Measurements from ENCODE around the gene ZNF768. TPM values are rescaled to one million over a fixed set of nuclear protein-coding genes. Genes with fewer than 3 reads are reported as not detected.
"Not testable (repeated sequence)": the region's sequence is repeated elsewhere in the genome, so short reads cannot be mapped to it uniquely, and the experiment has no call there.

ZNF768 gene
- total RNA-seq, 1 experiment from 2014 or later: 43.7 TPM

DNA sequence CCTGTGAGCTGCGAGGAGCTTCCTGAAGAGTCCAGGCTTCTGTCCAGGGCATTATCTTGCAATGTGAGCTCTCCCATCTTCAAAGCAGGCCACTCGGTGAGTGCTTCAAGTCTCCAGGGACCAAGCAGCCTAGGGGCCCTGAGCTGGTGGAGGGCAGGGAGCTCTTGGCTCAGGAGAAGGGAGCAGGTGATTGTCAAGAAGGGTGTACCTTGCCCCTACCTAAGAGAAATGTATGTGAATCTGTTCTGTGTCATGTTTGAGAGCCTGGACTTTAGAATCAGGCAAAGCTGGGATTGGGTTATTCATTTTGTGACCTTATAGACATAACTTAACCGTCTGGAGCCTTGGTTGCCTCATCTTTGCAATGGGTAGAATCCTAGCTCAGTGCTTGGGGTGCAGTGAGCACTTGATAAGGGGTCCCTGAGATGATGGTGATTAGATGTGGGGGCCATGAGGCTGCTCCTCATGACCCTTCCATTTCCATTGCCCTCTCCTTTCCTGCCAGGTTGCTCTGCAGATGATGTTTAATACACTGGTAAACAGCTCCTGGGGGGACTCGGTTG, 15.9 kb downstream of the ZNF768 start:
- no peak for DNase-seq (ENCODE audit: low spot score)

- DNase-seq (ENCODE audit: low spot score): no peak
These were observed 17.1 kb downstream of the ZNF768 start for GRCh38 chr16:30509081-30509765.

- no peak for DNase-seq (ENCODE audit: low spot score)
These were observed 22.7 kb downstream of the ZNF768 start for GRCh38 chr16:30503403-30504296.

GRCh38 chr16:30499284-30499683, 27.1 kb downstream of the ZNF768 start:
- no peak for DNase-seq (ENCODE audit: low spot score)

DNA sequence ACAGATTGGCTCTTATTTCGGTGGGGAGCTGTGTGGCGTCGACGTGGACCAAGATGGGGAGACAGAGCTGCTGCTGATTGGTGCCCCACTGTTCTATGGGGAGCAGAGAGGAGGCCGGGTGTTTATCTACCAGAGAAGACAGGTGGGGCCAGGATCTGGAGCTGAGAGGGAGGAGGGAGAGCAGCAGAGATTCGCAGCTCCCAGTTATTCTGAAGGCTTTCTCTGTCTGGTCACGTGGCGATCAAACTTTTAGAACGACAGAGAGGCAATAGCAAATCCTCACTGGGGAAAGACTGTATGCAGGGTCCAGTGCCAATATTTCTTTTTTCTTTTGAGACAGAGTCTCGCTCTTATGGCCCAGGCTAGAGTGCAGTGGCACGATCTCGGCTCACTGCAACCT, 31.7 kb downstream of the ZNF768 start:
- no peak for DNase-seq (ENCODE audit: low spot score)

GRCh38 chr16:30493941-30494488, 32.4 kb downstream of the ZNF768 start:
- DNase-seq (ENCODE audit: low spot score): no peak

DNA sequence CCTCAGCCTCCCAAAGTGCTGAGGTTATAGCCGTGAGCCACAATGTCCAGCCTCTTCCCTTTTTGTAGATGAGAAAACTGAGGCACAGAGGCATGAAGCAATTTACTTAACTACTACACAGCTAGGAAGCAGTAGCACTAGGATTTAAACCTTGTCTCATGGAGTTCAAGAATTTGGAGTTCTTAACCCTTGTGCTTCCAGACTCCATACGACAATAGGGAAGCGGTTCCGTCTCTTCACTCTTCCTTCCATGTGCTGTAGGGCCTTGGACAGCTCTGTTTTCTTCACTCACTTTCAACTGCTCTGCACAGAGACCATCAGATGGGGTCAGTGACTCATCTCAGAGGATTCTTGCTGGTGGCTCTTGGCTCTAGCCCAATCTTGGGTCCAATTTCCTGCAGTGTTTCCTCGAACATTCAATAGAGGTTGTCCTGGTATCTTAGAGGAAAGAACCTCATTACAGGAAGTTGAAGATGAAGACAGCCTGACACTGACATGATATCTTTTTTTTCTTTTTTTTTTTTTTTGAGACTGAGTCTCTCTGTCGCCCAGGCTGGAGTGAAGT, 34.5 kb downstream of the ZNF768 start:
- peak; percentile 97 for DNase-seq (ENCODE audit: low spot score)

GRCh38 chr16:30491229-30491628, 35.1 kb downstream of the ZNF768 start:
- no peak for DNase-seq (ENCODE audit: low spot score)

DNA sequence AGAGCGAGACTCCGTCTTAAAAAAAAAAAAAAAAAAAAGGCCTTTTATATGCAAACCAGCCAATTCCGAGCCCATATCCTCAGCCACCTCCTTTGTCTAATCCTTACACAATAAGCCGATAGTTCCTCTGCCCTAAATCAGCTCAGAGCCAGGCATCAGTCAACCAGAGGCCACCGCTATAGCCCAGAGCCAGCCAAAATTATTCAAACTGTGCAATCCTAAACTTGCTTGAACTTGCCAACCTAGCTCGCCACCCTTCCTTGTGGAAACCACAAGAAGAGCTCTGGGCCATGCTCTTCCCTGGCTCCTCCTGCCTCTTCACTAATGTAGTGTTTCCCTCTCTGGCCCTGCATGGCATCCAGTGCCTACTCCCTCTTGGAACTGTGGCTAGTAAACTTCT, 36.2 kb downstream of the ZNF768 start:
- DNase-seq (ENCODE audit: low spot score): no peak

DNA sequence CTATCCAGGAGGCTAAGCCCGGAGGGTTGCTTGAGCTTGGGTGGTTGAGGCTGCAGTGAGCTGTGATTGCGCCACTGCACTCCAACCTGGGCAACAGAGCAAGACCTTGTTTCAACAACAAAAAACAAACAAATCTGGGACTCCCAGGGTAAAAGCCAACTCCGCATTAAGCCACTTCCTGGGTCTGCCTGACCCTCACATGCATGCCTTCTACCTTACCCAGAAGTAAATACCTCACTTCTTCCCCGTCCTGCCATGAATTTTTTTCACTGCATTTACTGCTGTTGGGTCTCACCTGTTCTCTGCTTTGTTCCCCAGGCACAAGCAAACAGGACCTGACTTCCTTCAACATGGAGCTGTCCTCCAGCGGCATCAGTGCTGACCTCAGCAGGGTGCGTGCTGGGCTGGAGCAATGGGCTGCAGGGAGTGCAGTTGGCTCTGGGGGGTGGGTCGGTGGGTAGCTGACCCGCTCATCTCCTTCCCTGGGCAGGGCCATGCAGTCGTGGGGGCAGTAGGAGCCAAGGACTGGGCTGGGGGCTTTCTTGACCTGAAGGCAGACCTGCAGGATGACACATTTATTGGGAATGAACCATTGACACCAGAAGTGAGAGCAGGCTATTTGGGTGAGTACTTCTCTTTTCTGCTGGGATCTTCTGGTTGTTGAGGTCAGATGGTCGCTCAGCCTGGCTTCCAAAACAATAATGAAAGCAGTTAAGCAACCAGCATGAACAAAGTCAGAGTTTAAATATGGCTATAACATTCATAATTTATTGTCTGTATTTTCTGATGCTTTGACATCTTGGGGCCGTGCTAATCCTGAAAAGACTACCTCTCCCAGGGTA, 37.4 kb downstream of the ZNF768 start:
- DNase-seq (ENCODE audit: low spot score): no peak

GRCh38 chr16:30485818-30486436, 40.4 kb downstream of the ZNF768 start:
- peak; percentile 55 for DNase-seq (ENCODE audit: low spot score)

DNA sequence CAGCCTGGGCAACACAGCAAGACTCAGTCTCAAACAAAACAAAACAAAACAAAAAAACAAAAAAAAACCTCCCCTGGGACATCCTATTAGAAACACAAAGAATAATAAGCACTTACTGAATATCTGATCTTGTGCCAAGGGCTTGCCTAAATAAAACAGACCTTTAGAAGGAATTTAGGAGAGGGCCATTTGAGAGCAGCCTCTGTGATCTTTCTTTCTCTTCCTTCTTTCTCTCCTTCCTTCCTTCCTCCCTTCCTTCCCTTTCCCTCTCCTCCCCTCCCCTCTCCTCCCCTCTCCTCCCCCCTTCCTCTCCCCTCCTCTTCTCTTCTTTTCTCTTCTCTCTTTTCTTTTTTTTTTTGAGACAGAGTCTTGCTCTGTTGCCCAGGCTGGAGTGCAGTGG, 41.5 kb downstream of the ZNF768 start:
- no peak for DNase-seq (ENCODE audit: low spot score)

DNA sequence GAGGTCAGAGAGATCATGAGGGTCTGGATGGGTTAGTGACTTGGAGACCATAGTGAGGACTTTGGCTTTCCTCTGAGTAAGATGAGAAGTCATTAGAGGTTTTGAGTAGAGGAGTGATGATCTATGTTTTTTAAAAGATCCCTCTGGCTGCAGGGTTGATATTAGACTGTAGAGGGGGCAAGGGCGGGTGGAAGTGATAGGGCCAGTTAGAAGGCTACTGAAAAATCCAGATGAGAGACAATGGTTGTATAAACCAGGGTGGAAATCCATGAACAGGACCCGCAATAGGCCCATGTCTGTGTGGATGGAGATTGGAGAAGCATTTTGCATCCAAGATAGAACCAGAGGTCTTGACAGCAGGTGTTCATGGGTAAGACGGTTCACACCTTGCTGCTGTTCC, 44.0 kb downstream of the ZNF768 start:
- DNase-seq (ENCODE audit: low spot score): no peak

- DNase-seq (ENCODE audit: low spot score): no peak
These were observed 45.0 kb downstream of the ZNF768 start for GRCh38 chr16:30481381-30481780.

DNA sequence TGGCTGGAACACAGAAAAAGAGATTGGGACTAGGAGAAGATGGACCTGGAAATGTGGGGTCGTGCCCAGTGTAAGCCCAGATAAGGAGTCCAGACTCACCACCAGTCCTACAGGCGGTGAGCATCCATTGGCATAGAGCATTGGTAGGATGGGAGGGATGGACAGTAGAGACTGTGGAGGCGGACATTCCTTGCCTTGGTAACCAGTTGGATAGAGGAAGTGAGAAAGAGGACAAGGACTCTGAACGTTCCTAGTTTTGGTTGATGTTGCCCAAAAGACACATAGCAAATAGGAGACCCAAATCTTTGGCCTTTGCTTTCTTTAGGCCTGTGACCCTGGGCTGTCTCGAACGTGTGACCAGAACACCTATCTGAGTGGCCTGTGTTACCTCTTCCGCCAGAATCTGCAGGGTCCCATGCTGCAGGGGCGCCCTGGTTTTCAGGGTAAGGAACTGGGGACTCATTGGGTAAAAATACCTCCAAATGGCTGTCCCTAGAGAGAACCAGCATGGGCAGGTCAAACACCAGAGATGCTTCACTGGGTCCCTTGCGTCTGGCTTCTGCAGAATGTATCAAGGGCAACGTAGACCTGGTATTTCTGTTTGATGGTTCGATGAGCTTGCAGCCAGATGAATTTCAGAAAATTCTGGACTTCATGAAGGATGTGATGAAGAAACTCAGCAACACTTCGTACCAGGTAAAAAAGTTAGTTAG, 47.4 kb downstream of the ZNF768 start:
- no peak for DNase-seq (ENCODE audit: low spot score)

GRCh38 chr16:30477773-30478172, 48.6 kb downstream of the ZNF768 start:
- not testable (repeated sequence) for DNase-seq (ENCODE audit: low spot score)

GRCh38 chr16:30476991-30477390, 49.4 kb downstream of the ZNF768 start:
- DNase-seq (ENCODE audit: low spot score): no peak

DNA sequence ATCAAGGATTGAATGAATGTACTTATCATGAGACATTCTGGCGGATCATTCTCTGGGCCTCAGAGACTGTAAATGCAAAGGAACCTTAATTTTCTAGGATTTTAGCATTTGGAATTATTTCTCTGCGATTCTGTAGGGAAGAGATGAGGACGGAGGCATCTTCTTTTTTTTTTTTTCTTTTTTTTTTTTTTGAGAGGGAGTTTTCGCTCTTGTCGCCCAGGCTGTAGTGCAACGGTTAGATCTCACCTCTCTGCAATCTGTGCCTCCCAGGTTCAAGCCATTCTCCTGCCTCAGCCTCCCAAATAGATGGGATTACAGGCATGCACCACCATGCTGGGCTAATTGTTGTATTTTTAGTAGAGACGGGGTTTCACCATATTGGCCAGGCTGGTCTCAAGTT, 51.7 kb downstream of the ZNF768 start:
- DNase-seq (ENCODE audit: low spot score): no peak

DNA sequence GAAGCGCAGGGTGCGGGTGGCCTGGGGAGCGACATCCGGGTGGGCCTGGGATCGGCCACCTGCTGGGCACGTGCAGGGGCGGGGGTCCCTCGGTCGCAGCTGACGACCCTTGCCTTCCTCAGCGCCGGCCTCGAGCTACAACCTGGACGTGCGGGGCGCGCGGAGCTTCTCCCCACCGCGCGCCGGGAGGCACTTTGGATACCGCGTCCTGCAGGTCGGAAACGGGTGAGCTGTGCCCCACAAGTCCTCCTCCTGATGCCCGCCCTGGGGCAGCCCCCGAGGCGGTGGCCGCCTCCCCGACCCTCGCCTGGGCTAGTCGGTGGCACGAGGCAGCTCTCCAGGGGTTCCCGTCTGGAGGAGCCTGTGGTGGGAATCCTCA, 52.3 kb downstream of the ZNF768 start:
- DNase-seq (ENCODE audit: low spot score): no peak

Data from A172 (cell line).